Muscle of leg (tissue), 11 donors: Measurements from ENCODE around the gene ZNF428. TPM values are rescaled to one million over a fixed set of nuclear protein-coding genes. Genes with fewer than 3 reads are reported as not detected.

Experiments used
- DNase-seq: peaks from one replicate; pipeline ENCODE4 v3.0.0; 2013
- H3K27ac ChIP-seq: one replicate; pipeline ENCODE4 v1.5.1; 2013; ENCODE audit warnings: mild to moderate bottlenecking, low read length, control low read depth
- H3K27me3 ChIP-seq: one replicate; pipeline ENCODE4 v1.6.1; 2013; ENCODE audit warnings: low read length; ENCODE audit not compliant: control insufficient read depth, insufficient read depth
- H3K36me3 ChIP-seq: one replicate; pipeline ENCODE4 v1.6.1; 2013; ENCODE audit warnings: low read length; ENCODE audit not compliant: control insufficient read depth, insufficient read depth
- H3K4me1 ChIP-seq: one replicate; pipeline ENCODE4 v1.6.1; 2013; ENCODE audit warnings: low read length; ENCODE audit not compliant: control insufficient read depth, insufficient read depth
- H3K4me3 ChIP-seq: one replicate; pipeline ENCODE4 v1.5.1; 2013; ENCODE audit warnings: low read length, control low read depth
- H3K9me3 ChIP-seq: replicated peaks from 2 replicates; pipeline ENCODE4 v1.6.1; 2013; ENCODE audit warnings: low read depth, low read length; ENCODE audit not compliant: control insufficient read depth
- WGBS: methylation state at CpG from one replicate; pipeline ENCODE4 v1.1.5; 2013; ENCODE audit warnings: missing lambda C conversion rate; ENCODE audit not compliant: insufficient coverage; 5-methylcytosine and 5-hydroxymethylcytosine counted together
- polyA plus RNA-seq, 8 donors: library from polyadenylated mRNA; unstranded; fragments of 120-200 nt; gene quantifications; one replicate each; pipeline versions ENCODE4 v1.2.1 to v1.2.3, GENCODE V29; 2013; ENCODE audit warnings: inconsistent platforms in 1 of 8, low replicate concordance in 1 of 8; ENCODE audit not compliant: insufficient read length in 8 of 8, insufficient read depth in 1 of 8
- total RNA-seq: library from RNA; stranded (reverse); fragments of 120-200 nt; gene quantifications from one replicate; pipeline ENCODE4 v1.2.4, GENCODE V29; 2013

Gene ZNF428
- total and polyA plus RNA-seq, 9 donors, result 55.9 to 80.5 (median 71.7) TPM

- H3K27ac ChIP-seq, result no peak overlapping the region
- DNase-seq, result no peak
- no peaks in the 10 kb centered on the region for H3K27me3 ChIP-seq
- 75% methylated on average over 5 of the region's 5 CpGs for WGBS
- peaks cover 20% of the 10 kb centered on the region for H3K36me3 ChIP-seq
- H3K4me3 ChIP-seq, result no peak overlapping the region
- peaks cover 7% of the 10 kb centered on the region for H3K4me1 ChIP-seq
- no peaks in the 10 kb centered on the region for H3K9me3 ChIP-seq
Measured at GRCh38 chr19:43570174-43570791, 49.1 kb downstream of the ZNF428 start.

GRCh38 chr19:43569657-43570056 lies 49.8 kb downstream of the ZNF428 start:
- no peak for DNase-seq
- no peak overlapping the region for H3K4me3 ChIP-seq
- H3K27ac ChIP-seq, result no peak overlapping the region
- peaks cover 4% of the 10 kb centered on the region for H3K4me1 ChIP-seq
- H3K27me3 ChIP-seq, result no peaks in the 10 kb centered on the region
- peaks cover 20% of the 10 kb centered on the region for H3K36me3 ChIP-seq
- no CpG with 5 or more reads among the region's 5 CpGs for WGBS
- no peaks in the 10 kb centered on the region for H3K9me3 ChIP-seq

- Histone ChIP-seq H3K4me3 (no peak overlapping the region), H3K9me3 (no peaks in the 10 kb centered on the region), H3K27ac (no peak overlapping the region), H3K36me3 (peaks cover 28% of the 10 kb centered on the region), H3K27me3 (no peaks in the 10 kb centered on the region), H3K4me1 (peaks cover 8% of the 10 kb centered on the region)
- WGBS, result 50% methylated on average over 9 of the region's 9 CpGs
- DNase-seq, result peak; percentile 53
Measured at GRCh38 chr19:43564800-43565199, 54.6 kb downstream of the ZNF428 start.

GRCh38 chr19:43563816-43564457 lies 55.5 kb downstream of the ZNF428 start:
- H3K27ac ChIP-seq, result no peak overlapping the region
- 79% methylated on average over 7 of the region's 10 CpGs for WGBS
- H3K4me1 ChIP-seq, result peaks cover 8% of the 10 kb centered on the region
- DNase-seq, result peak; percentile 34
- H3K9me3 ChIP-seq, result no peaks in the 10 kb centered on the region
- peaks cover 32% of the 10 kb centered on the region for H3K36me3 ChIP-seq
- H3K27me3 ChIP-seq, result no peaks in the 10 kb centered on the region
- no peak overlapping the region for H3K4me3 ChIP-seq

GRCh38 chr19:43562698-43563241 lies 56.7 kb downstream of the ZNF428 start:
- Histone ChIP-seq H3K27me3 (no peaks in the 10 kb centered on the region), H3K4me1 (peaks cover 8% of the 10 kb centered on the region), H3K36me3 (peaks cover 39% of the 10 kb centered on the region), H3K9me3 (no peaks in the 10 kb centered on the region), H3K4me3 (no peak overlapping the region), H3K27ac (peak overlapping the region; percentile 35)
- DNase-seq, result peak; percentile 80
- WGBS, result 94% methylated on average over 3 of the region's 14 CpGs

GRCh38 chr19:43562226-43562697 lies 57.2 kb downstream of the ZNF428 start:
- Histone ChIP-seq H3K4me1 (peaks cover 8% of the 10 kb centered on the region), H3K36me3 (peaks cover 39% of the 10 kb centered on the region), H3K9me3 (no peaks in the 10 kb centered on the region), H3K27me3 (no peaks in the 10 kb centered on the region), H3K27ac (peak overlapping the region; percentile 29), H3K4me3 (no peak overlapping the region)
- DNase-seq, result no peak
- no CpG with 5 or more reads among the region's 6 CpGs for WGBS

- no peak for DNase-seq
- Histone ChIP-seq H3K9me3 (no peaks in the 10 kb centered on the region), H3K4me1 (peaks cover 8% of the 10 kb centered on the region), H3K27me3 (no peaks in the 10 kb centered on the region), H3K27ac (no peak overlapping the region), H3K36me3 (peaks cover 44% of the 10 kb centered on the region), H3K4me3 (no peak overlapping the region)
- 91% methylated on average over 6 of the region's 12 CpGs for WGBS
Measured at GRCh38 chr19:43561139-43561970, 58.1 kb downstream of the ZNF428 start.

GRCh38 chr19:43560687-43561086 lies 58.7 kb downstream of the ZNF428 start:
- DNase-seq, result no peak
- Histone ChIP-seq H3K9me3 (no peaks in the 10 kb centered on the region), H3K4me3 (no peak overlapping the region), H3K36me3 (peaks cover 51% of the 10 kb centered on the region), H3K27ac (no peak overlapping the region), H3K27me3 (no peaks in the 10 kb centered on the region), H3K4me1 (peaks cover 8% of the 10 kb centered on the region)
- WGBS, result 86% methylated on average over 6 of the region's 6 CpGs
